ENCODE measurements around the gene RAMP2.
A peak's percentile ranks its signal among the peaks of the same experiment; 100 is the strongest.

Gene RAMP2

DNA sequence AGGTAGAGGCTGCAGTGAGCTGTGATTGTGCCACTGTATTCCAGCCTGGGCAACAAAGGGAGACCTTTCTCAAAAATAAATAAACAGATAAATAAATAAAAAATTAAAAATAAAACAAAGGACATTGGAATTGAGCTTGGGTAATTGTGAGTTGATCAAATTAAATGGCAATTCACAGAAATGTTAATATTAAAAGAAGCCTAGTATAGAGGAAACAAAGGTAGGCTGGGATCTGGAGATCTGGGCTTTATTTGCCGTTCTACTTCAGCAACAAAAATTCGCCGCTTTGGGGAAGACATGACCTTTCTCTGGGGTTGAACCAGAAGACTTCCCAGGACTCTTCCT lies 11.9 kb downstream of the RAMP2 start:
- no peak for DNase-seq

- peak; percentile 88 for DNase-seq
These were observed 12.4 kb downstream of the RAMP2 start, which contains the start of gene VPS25 for GRCh38 chr17:42773290-42774035. Gene VPS25, plus strand, starts transcription at chr17:42773449. Its CDS starts 27 bp downstream, at chr17:42773476.

- DNase-seq, result no peak
These were observed 13.2 kb downstream of the RAMP2 start for GRCh38 chr17:42774066-42774745.

DNA sequence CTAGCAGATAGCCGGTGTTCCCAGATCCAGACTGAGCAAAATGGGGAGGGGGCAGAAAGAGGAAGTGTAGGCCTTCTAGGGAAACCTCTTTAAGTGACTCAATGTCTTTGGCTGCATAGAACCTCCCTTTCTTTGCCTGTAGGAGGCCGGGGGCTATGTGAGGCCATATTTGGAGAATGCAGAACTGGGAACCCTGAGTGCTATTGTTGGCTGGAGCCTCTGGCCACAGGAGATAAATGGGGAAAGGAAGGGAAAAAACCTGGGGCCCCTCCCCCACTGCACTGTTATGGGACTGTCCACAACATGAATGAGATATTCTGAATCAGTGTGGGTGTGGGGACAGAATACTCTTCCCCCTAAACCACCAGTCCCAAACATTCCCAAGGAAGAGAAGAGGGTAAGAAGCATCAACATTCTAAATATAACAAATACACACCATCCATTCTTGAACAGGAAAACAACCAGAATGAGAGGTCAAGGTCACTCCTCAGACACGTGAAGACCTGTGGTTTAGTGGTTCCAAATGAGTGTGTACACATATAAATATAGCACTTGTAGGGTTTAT lies 14.6 kb downstream of the RAMP2 start:
- no peak for DNase-seq

GRCh38 chr17:42778570-42778969 lies 17.5 kb downstream of the RAMP2 start:
- DNase-seq, result no peak

DNA sequence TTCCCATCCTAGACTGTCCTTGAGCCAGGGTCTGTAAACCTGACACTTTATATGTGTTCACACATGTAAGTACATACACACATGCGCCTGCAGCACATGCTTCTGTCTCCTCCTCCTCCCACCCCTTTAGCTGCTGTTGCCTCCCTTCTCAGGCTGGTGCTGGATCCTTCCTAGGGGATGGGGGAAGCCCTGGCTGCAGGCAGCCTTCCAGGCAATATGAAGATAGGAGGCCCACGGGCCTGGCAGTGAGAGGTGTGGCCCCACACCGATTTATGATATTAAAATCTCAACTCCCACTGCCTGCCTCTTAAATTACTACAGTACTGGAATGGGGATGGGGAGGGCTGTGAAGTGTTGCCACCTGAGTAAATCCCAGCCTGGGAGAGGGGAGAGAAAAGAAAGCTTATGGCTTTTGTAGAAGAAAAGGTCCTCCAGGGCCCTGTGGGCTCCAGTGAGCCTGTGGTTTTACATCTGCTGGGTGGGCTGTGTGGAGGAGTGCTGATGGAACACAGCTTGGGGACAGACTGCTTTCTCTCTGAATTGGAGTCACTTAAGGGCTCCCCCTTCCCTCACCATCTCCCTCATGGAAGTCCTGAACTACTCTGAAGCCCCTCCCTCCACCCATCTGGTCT lies 18.4 kb downstream of the RAMP2 start:
- no peak for DNase-seq

DNA sequence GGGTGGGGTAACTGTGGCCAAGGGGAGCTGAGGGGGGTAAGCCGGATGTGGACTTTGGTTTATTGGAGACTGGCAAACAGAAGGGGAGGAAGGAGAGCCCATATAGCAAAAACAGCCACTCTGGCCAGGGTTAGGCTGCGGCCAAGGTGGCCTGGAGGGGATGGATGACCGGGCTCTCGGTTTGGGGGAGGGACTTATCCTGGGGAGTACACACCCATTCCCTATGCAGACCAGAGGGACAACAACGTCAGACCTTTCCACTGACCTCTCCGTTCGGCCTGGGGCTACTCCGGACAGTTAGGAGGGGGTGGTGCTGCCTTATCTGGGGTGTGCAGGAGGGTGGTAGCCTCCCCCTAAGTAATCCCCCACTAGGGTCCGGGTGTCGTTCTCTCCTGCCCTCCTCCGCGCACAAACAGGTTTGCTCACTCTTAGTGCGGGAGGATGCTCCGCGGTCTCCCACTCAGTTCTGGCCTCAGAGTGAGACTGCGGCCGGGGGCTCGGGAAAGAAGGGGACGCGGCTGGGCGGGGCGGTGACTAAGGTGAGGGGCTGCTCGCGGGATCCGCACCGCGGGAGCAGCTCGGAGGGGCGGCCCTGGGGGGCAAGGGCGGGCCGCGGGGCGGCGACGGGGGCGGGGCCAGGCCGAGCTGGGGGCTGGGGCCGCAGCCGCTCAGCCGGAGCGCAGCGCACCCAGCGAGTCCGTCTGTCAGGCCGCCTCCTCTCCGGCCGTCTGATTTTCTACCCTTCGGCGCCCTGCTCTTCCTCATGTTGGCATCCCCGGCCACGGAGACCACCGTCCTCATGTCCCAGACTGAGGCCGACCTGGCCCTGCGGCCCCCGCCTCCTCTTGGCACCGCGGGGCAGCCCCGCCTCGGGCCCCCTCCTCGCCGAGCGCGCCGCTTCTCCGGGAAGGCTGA lies 19.2 kb downstream of the RAMP2 start, which contains the start of gene WNK4:
Gene WNK4 (plus strand): TSS at position 675 of the 915 bp plus-strand sequence. CDS start 89 bp downstream, at position 764.
- DNase-seq, result no peak

GRCh38 chr17:42780851-42781638 lies 20.0 kb downstream of the RAMP2 start:
- no peak for DNase-seq

DNA sequence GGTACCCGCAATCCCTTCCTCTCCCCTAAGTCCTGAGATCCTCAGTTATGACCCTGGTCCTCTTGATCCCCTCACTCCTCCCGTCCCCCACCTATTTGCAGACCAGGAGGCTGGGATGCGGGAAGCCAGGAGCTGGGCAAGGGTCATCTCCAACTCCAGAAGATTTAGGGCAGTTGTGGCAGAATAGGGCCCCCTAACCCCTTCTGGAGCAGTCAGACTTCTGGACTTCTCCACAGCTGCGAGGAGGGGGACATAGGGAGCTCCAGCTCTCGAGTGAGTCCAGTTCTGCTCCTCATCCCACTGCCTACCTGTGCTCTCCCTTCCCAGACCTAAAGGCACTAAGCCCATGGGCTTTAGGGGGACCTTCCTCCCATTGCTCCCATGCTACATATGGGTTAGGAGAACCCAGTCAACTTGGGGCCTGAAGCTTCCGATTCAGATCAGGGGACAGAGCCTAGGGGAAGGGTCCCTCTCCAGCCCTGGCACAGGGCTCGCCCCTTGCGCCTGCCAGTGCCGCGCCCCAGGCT lies 20.7 kb downstream of the RAMP2 start:
- no peak for DNase-seq

DNA sequence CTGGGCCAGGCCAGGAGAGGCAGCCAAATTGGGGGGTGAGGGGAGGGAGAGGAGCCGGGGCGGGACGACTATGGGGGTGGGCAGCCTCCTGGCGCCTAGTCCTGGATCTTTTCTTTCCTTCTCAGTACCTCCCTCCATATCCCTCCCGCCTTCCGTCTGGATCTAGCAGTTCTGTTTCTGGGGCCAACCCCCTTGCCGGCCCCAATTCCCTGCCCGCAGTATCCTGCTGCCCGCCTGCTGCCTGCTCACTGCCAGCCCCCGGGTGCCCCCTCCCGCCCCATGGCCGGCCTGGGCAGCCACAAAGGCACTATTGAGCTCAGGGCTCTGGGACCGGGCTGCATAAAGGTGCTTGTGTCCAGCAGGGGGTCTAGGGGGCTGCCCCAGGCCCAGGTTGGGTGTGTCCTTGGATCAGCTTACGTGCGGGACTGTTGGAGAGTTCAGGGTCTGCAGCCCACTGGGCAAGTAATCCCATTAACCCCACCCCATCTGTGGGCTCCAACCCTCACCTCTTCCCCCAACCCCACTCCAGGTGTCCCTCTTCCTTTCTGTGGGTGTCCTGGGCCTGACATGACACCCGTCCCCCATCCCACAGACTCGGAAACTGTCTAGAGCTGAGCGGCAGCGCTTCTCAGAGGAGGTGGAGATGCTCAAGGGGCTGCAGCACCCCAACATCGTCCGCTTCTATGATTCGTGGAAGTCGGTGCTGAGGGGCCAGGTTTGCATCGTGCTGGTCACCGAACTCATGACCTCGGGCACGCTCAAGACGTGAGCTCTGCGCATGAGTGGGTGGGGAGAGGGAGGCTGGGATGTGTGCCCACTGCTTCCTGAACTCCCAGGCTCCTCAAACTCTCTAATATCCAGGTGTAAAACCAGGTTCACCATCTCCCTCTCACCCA lies 21.4 kb downstream of the RAMP2 start:
- no peak for DNase-seq

DNA sequence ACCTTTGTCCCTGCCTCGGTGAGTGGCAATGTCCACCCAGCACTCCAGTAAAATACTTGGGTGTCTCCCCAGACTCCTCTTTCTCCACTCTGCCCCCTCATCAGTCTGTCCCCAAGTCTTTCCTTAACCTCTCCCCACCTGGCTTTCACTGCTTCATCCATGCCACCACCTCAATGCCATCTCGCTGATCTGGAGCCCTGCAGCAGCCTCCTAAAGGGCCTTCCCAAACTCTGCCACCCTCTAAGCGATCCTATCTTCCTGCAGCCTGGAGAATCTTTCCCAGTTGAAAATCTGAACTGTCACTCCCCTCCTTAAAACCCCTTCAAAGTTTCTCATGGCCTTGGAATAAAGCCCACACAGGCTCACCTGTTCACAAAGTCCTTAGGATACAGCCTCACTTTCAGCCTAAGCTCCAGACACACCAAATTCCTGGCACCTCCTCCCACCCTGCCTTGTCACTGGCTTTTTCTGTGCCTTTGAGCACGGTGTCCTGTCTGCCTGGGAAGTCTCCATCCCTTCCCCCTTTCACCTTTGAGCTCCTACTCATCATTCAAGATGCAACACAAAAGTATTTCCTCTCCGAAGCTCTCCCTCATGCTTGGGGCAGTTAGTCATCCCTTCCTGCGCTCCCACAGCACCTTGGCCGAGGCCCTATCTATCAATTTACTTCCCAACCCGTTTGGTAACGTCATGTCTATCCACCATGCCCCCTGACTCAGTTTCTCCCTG lies 22.2 kb downstream of the RAMP2 start:
- no peak for DNase-seq

DNA sequence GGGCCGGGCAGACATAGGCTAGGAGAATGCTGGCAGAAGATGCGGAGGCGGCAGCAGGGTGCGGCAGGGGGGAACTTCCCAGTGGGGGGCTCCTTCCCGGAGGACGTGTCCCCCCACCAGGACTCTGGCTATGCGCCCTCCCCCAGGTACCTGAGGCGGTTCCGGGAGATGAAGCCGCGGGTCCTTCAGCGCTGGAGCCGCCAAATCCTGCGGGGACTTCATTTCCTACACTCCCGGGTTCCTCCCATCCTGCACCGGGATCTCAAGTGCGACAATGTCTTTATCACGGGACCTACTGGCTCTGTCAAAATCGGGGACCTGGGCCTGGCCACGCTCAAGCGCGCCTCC lies 22.7 kb downstream of the RAMP2 start:
- no peak for DNase-seq

DNA sequence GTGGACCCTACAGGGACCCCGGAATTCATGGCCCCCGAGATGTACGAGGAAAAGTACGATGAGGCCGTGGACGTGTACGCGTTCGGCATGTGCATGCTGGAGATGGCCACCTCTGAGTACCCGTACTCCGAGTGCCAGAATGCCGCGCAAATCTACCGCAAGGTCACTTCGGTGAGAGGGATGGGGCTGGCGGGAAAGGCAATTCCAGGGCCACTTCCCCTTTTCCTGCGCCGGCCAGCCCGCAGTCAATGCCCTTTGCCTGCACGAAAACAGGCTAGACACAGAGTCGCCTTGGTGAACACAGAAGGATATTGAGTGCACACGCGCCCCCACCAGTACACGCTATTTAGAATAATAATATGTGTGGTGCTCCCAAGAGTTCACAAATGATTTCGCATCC lies 23.4 kb downstream of the RAMP2 start:
- DNase-seq, result no peak

DNA sequence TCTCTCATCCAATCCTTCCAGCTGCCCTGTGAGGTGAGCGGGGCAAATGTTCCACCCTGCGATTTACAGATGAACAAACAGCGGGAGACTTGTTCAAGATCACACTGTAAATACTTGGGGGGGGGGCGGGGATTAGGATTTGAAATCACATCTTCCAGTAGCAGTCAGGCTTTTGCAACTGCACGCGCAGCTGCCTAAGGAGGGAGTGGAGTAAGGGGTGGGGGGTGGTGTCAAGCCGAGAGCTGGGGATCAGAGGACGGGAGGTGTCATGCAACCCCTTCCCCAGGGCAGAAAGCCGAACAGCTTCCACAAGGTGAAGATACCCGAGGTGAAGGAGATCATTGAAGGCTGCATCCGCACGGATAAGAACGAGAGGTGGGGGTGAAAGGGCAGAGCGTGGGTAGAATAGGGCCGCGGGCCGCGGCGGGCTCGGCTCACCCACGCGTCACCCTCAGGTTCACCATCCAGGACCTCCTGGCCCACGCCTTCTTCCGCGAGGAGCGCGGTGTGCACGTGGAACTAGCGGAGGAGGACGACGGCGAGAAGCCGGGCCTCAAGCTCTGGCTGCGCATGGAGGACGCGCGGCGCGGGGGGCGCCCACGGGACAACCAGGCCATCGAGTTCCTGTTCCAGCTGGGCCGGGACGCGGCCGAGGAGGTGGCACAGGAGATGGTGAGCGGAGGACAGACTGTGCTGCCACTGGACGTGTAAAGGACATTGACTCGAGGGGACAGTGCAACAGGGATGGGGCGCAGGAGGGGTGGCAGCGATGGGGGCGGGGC lies 24.0 kb downstream of the RAMP2 start:
- DNase-seq, result no peak

DNA sequence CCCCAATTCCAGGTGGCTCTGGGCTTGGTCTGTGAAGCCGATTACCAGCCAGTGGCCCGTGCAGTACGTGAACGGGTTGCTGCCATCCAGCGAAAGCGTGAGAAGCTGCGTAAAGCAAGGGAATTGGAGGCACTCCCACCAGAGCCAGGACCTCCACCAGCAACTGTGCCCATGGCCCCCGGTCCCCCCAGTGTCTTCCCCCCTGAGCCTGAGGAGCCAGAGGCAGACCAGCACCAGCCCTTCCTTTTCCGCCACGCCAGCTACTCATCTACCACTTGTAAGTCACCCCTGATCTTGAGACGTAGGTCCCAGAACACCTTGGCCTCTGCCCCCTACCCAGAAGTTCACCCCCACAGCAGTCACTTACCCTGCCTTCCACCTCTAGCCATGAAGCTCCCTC lies 26.2 kb downstream of the RAMP2 start:
- no peak for DNase-seq

- DNase-seq, result no peak
These were observed 30.9 kb downstream of the RAMP2 start for GRCh38 chr17:42791948-42792347.

DNA sequence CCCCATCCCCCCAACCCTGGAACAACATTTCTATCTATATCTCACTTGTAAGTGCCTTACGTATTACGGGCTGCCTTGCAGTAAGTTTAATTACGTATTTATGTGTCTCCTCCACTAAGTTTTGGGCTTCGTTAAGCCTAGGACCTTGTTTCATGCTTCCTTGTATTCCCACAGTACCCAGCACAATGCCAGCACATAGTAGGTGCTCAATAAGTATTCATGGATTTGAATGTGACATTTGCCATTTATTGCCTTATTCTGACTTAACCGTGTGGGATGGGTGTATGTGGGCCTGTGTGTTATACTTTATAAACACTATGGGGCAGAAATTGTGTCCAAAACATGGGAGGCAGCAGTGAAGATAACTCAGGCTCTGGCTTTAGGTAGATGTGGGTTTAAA lies 31.5 kb downstream of the RAMP2 start:
- no peak for DNase-seq

GRCh38 chr17:42795061-42795460 lies 34.0 kb downstream of the RAMP2 start:
- no peak for DNase-seq

DNA sequence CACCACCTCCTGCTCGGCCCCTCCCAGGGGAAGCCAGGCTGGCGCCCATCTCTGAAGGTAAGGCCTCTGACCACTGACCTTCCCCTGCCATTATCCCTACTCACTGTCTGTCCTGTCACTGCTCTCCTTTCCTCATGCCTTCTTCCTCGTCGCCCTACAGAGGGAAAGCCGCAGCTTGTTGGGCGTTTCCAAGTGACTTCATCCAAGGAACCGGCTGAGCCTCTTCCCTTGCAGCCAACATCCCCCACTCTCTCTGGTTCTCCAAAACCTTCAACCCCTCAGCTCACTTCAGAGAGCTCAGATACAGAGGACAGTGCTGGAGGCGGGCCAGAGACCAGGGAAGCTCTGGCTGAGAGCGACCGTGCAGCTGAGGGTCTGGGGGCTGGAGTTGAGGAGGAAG lies 34.4 kb downstream of the RAMP2 start:
- DNase-seq, result no peak

Data from activated CD8-positive, alpha-beta memory T cell treated with anti-CD3 and anti-CD28 coated beads for 24 hours (primary cell).